AG04450 (cell line): ENCODE results near the gene SFTPA2. TPM values are rescaled to one million over a fixed set of nuclear protein-coding genes. Genes with fewer than 3 reads are reported as not detected.

Source experiments
- CTCF ChIA-PET: fragments of 300-600, 350-600 bp; formaldehyde crosslinking; extraction: SDS; loops from one replicate; lab custom pipeline; 2022; ENCODE audit warnings: antibody characterized with exemption, inconsistent platforms; lab: Charles Lee
- POLR2A ChIA-PET: fragments of 350-600 bp; formaldehyde crosslinking; extraction: SDS; loops from one replicate; lab custom pipeline; 2021; ENCODE audit warnings: antibody characterized with exemption, inconsistent platforms; lab: Yijun Ruan, JAX
- DNase-seq: peaks from one replicate; pipeline ENCODE4 v3.0.0-alpha.2; 2011; ENCODE audit warnings: low read depth, low spot score
- H3K27ac ChIP-seq: one replicate; pipeline ENCODE4 v1.5.1; 2012; ENCODE audit warnings: low read depth, low read length, control low read depth
- H3K27me3 ChIP-seq: one replicate; pipeline ENCODE4 v1.6.0; 2012; ENCODE audit warnings: low read length; ENCODE audit not compliant: control insufficient read depth, insufficient read depth
- H3K4me3 ChIP-seq: 2 replicates; pipeline ENCODE4 v1.5.1; 2011; ENCODE audit warnings: mild to moderate bottlenecking, low read depth, low read length, control low read depth
- H3K9me3 ChIP-seq: 2 replicates; pipeline ENCODE4 v1.5.1; 2012; ENCODE audit warnings: low read length; ENCODE audit not compliant: control insufficient read depth, insufficient read depth
- CTCF ChIP-seq: IDR thresholded peaks from 2 replicates; pipeline ENCODE4 v1.5.1; 2011; ENCODE audit warnings: low read depth, low read length, control low read depth, inconsistent platforms
- polyA minus RNA-seq: library from RNA; depleted of rRNA, polyadenylated mRNA; stranded (reverse); fragments of >200 nt; gene quantifications from 2 replicates; pipeline ENCODE4 v1.2.3, GENCODE V29; 2011; rRNA and poly(A)+ RNA removed
- polyA plus RNA-seq: library from polyadenylated mRNA; depleted of rRNA; stranded (reverse); fragments of >200 nt; gene quantifications from 2 replicates; pipeline ENCODE4 v1.2.3, GENCODE V29; 2011; rRNA removed

Gene SFTPA2
- polyA plus RNA-seq, result not detected in 2 replicates
- polyA minus RNA-seq, result not detected in 2 replicates

GRCh38 chr10:79560160-79560709 is at the start of gene SFTPA2:
Gene SFTPA2, minus strand, starts transcription at chr10:79560407. Its CDS starts 924 bp downstream, at chr10:79559483.
- no peak for DNase-seq
- Histone ChIP-seq H3K4me3 (no peak within 1 kb of the TSS), H3K27me3 (peaks cover 19% of the 10 kb centered on the region), H3K27ac (no peak within 1 kb of the TSS), H3K9me3 (no peaks in the 10 kb centered on the region)
- no peak for TF ChIP-seq CTCF
- CTCF ChIA-PET, result no interaction called here
- POLR2A ChIA-PET, result no interaction called here

GRCh38 chr10:79608505-79609375 is 48.5 kb upstream of the SFTPA2 start:
- ChIA-PET CTCF (interaction anchor here (0.6 to 1.1 kb wide), 5 partner anchors 63 to 235 kb away, joined by 3 to 6 read pairs (median 5); no protein-coding TSS in a partner anchor), POLR2A (no interaction called here)
- Histone ChIP-seq H3K27me3 (peaks cover 11% of the 10 kb centered on the region), H3K27ac (no peak overlapping the region), H3K9me3 (no peaks in the 10 kb centered on the region), H3K4me3 (no peak overlapping the region)
- no peak for DNase-seq
- peak; percentile 75 for TF ChIP-seq CTCF

- Histone ChIP-seq H3K27ac (no peak overlapping the region), H3K4me3 (no peak overlapping the region), H3K27me3 (peaks cover 21% of the 10 kb centered on the region), H3K9me3 (no peaks in the 10 kb centered on the region)
- no peak for TF ChIP-seq CTCF
- ChIA-PET POLR2A (no interaction called here), CTCF (no interaction called here)
- no peak for DNase-seq
Observed at GRCh38 chr10:79605308-79605707, 45.1 kb upstream of the SFTPA2 start.

- CTCF ChIA-PET, result no interaction called here
Observed at GRCh38 chr10:79604294-79604693, 44.1 kb upstream of the SFTPA2 start.

More at GRCh38 chr10:79604294-79604693, 44.1 kb upstream of the SFTPA2 start:
- H3K27ac ChIP-seq, result no peak overlapping the region
- no peak overlapping the region for H3K4me3 ChIP-seq
- no peak for DNase-seq
- no peaks in the 10 kb centered on the region for H3K9me3 ChIP-seq
- POLR2A ChIA-PET, result no interaction called here
- no peak for TF ChIP-seq CTCF
- peaks cover 21% of the 10 kb centered on the region for H3K27me3 ChIP-seq
